GM12878 (cell line): ENCODE results near the gene TAF6L. TPM values are rescaled to one million over a fixed set of nuclear protein-coding genes. Genes with fewer than 3 reads are reported as not detected.

Experiments
- BCL11A ChIP-seq: IDR thresholded peaks from 2 replicates; pipeline ENCODE4 v1.6.1; 2011; ENCODE audit warnings: low read depth, low read length
- CBFB ChIP-seq: IDR thresholded peaks from 2 replicates; pipeline ENCODE4 v1.6.1; 2016; ENCODE audit warnings: antibody characterized with exemption, low read depth
- FOS ChIP-seq: IDR thresholded peaks from 3 replicates; pipeline ENCODE4 v1.6.1; 2011; ENCODE audit warnings: borderline replicate concordance; ENCODE audit not compliant: insufficient read length; ENCODE audit errors: extremely low read depth
- HCFC1 ChIP-seq: fragments of 150-350 bp; IDR thresholded peaks from 2 replicates; pipeline ENCODE4 v1.6.1; 2014; ENCODE audit warnings: low read length
- IKZF2 ChIP-seq, 2 experiments: fragments of 450-650 bp; IDR thresholded peaks; 2 replicates each; pipeline ENCODE4 v1.6.1; 2017; ENCODE audit warnings: mild to moderate bottlenecking in 2 of 2, moderate library complexity in 2 of 2
- JUND ChIP-seq: IDR thresholded peaks from 2 replicates; pipeline ENCODE4 v1.6.1; 2012; ENCODE audit warnings: low read depth, mild to moderate bottlenecking, low read length, improper control_type of control experiment, moderate library complexity
- MAX ChIP-seq: IDR thresholded peaks from 2 replicates; pipeline ENCODE4 v1.6.1; 2012; ENCODE audit warnings: low read depth, low read length, improper control_type of control experiment
- MEF2B ChIP-seq: fragments of 450-650 bp; IDR thresholded peaks from 2 replicates; pipeline ENCODE4 v1.6.1; 2018; ENCODE audit warnings: mild to moderate bottlenecking, moderate library complexity; ENCODE audit not compliant: partially characterized antibody, poor library complexity, severe bottlenecking
- NRF1 ChIP-seq: conservative IDR thresholded peaks from 2 replicates; pipeline ENCODE4 v1.6.1; 2011; ENCODE audit warnings: mild to moderate bottlenecking, low read depth, low read length, improper control_type of control experiment
- RAD21 ChIP-seq: IDR thresholded peaks from 2 replicates; pipeline ENCODE4 v1.6.1; 2011; ENCODE audit warnings: mild to moderate bottlenecking, low read depth, low read length, moderate library complexity; ENCODE audit not compliant: insufficient read depth
- RCOR1 ChIP-seq: conservative IDR thresholded peaks from 2 replicates; pipeline ENCODE4 v1.6.1; 2012; ENCODE audit warnings: low read depth, low read length, improper control_type of control experiment
- RUNX3 ChIP-seq: IDR thresholded peaks from 2 replicates; pipeline ENCODE4 v1.6.1; 2012; ENCODE audit warnings: low read length, inconsistent platforms
- SMAD1 ChIP-seq: fragments of 450-650 bp; IDR thresholded peaks from 2 replicates; pipeline ENCODE4 v1.6.1; 2018; ENCODE audit warnings: mild to moderate bottlenecking, low read depth; ENCODE audit not compliant: partially characterized antibody
- SMARCA5 ChIP-seq: fragments of 450-650 bp; IDR thresholded peaks from 2 replicates; pipeline ENCODE4 v1.6.1; 2017; ENCODE audit warnings: mild to moderate bottlenecking
- SMC3 ChIP-seq: IDR thresholded peaks from 2 replicates; pipeline ENCODE4 v1.6.1; 2011; ENCODE audit warnings: low read length, improper control_type of control experiment, borderline replicate concordance
- SP1 ChIP-seq: IDR thresholded peaks from one replicate; pipeline ENCODE4 v1.6.1; 2011; ENCODE audit warnings: low read depth, low read length
- STAT3 ChIP-seq: IDR thresholded peaks from 2 replicates; pipeline ENCODE4 v1.6.1; 2011; ENCODE audit warnings: low read depth, low read length, improper control_type of control experiment
- TARDBP ChIP-seq: IDR thresholded peaks from 2 replicates; pipeline ENCODE4 v1.6.1; 2016; ENCODE audit warnings: borderline replicate concordance
- TBL1XR1 ChIP-seq: IDR thresholded peaks from 2 replicates; pipeline ENCODE4 v1.6.1; 2012; ENCODE audit warnings: low read depth, low read length, improper control_type of control experiment
- YBX1 ChIP-seq: fragments of 450-650 bp; IDR thresholded peaks from 2 replicates; pipeline ENCODE4 v1.6.1; 2016; ENCODE audit warnings: antibody characterized with exemption
- ZBTB4 ChIP-seq: fragments of 450-650 bp; formaldehyde crosslinking; IDR thresholded peaks from 2 replicates; pipeline ENCODE4 v1.4.0; 2022; ENCODE audit warnings: mild to moderate bottlenecking, moderate library complexity
- ZNF207 ChIP-seq: fragments of 450-650 bp; IDR thresholded peaks from 2 replicates; pipeline ENCODE4 v1.6.1; 2014; ENCODE audit warnings: antibody characterized with exemption, mild to moderate bottlenecking, borderline replicate concordance
- ZNF24 ChIP-seq: fragments of 450-650 bp; IDR thresholded peaks from 2 replicates; pipeline ENCODE4 v1.6.1; 2017; ENCODE audit warnings: antibody characterized with exemption, mild to moderate bottlenecking
- polyA plus RNA-seq, 11 experiments: library from polyadenylated mRNA; depleted of rRNA in 4 of 11; unstranded in 6 of 11; stranded (reverse) in 5 of 11; fragments of >200 nt; fragmentation: Nextera tagmentation in 4 of 11; fragmentation: Illumina TruSeq in 1 of 11; extraction: Ambion mirVana in 4 of 11; extraction: Trizol in 1 of 11; gene quantifications; 1 replicate in 1 of 11; 2 replicates in 10 of 11; pipeline versions ENCODE4 v1.2.1 to v1.2.3, GENCODE V29; 2011 to 2016; ENCODE audit warnings: inconsistent platforms in 2 of 11, missing spikeins in 2 of 11, low read depth in 1 of 11
- total RNA-seq, 4 experiments: library from RNA; depleted of rRNA in 3 of 4; stranded (reverse); fragments of >200 nt in 3 of 4; fragmentation: Illumina TruSeq in 1 of 4; extraction: Trizol in 1 of 4; gene quantifications; 2 replicates each; pipeline versions ENCODE4 v1.2.1 to v1.2.3, GENCODE V29; 2013 to 2021
- TF ChIP-seq, protein P1 (sequence below): fragments of 450-650 bp; IDR thresholded peaks from 2 replicates; pipeline ENCODE4 v1.6.1; 2017; ENCODE audit warnings: low read depth, mild to moderate bottlenecking, moderate library complexity
- TF ChIP-seq, protein P2 (sequence below): fragments of 450-650 bp; IDR thresholded peaks from 2 replicates; pipeline ENCODE4 v1.6.1; 2018; ENCODE audit warnings: borderline replicate concordance, mild to moderate bottlenecking; ENCODE audit not compliant: partially characterized antibody

The TAF6L gene
- total and polyA plus RNA-seq, 10 of the 15 experiments (the other 5 are each of a cell fraction or from before 2014, with no cell fraction given), result 0.15 to 35.6 (median 19.0) TPM

DNA sequence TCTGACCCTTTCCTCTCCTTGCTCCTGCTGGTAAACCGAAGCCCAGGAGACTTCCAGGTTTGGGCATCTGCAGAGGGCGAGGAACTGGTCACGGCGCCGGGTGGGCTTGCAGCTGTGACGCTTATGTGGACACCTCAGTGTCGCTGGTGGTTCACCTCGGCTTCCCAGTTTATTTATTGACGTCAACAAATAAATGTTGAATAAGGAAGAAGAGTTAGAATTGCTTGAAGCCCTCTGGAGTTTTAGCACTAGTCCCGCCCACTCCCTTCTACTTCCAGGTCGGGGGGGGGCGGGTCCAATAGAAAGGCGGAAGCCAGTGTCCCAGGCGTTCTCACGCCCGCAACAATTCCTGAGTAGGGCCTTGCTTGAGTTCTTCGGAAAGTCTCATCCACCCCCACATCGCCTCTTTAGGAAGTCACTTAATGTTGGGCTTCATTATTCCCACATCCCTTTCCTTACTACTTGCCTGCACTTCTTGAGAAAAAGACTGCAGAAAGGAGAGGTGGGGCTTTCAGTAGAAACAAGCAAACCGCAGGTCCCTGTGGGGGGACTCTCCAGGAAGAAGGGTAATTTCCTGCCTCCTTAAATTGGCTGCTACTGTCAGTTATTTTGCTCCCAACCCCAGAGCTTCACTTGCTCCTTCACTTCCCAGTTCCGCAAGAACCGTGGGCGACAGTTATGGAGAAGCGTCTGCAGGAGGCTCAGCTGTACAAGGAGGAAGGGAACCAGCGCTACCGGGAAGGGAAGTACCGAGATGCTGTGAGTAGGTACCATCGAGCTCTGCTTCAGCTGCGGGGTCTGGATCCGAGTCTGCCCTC lies 42.8 kb upstream of the TAF6L start, which contains the start of gene TTC9C (continued):
- TF ChIP-seq MAX, result no peak
- peak; percentile 84 for TF ChIP-seq MEF2B
- TF ChIP-seq HCFC1, result peak; percentile 63
- TF ChIP-seq TARDBP, result no peak
- no peak for TF ChIP-seq RAD21
- no peak for TF ChIP-seq ZNF207
- no peak for TF ChIP-seq YBX1
- no peak for TF ChIP-seq ZBTB4 (CRISPR knock-in tag)
- no peak for TF ChIP-seq SP1
- peak; percentile 46 for TF ChIP-seq SMAD1
- TF ChIP-seq NRF1, result no peak
- no peak for TF ChIP-seq JUND
- 0 out of 2 replicates have a peak, but pooled peaks have one; percentile 29 for TF ChIP-seq RCOR1
- no peak for TF ChIP-seq ZNF24
- TF ChIP-seq, protein P1, sequence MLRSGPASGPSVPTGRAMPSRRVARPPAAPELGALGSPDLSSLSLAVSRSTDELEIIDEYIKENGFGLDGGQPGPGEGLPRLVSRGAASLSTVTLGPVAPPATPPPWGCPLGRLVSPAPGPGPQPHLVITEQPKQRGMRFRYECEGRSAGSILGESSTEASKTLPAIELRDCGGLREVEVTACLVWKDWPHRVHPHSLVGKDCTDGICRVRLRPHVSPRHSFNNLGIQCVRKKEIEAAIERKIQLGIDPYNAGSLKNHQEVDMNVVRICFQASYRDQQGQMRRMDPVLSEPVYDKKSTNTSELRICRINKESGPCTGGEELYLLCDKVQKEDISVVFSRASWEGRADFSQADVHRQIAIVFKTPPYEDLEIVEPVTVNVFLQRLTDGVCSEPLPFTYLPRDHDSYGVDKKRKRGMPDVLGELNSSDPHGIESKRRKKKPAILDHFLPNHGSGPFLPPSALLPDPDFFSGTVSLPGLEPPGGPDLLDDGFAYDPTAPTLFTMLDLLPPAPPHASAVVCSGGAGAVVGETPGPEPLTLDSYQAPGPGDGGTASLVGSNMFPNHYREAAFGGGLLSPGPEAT, result peak; percentile 92
- no peak for TF ChIP-seq STAT3
- TF ChIP-seq CBFB, result peak; percentile 76; the same call in 1 of the 2 replicates
- TF ChIP-seq SMC3, result no peak
- peak; percentile 5; the same call in 1 of the 2 replicates for TF ChIP-seq TBL1XR1
- no peak for TF ChIP-seq FOS
- peak; percentile 95 for TF ChIP-seq SMARCA5
- TF ChIP-seq BCL11A, result no peak
- TF ChIP-seq IKZF2 (IDR thresholded peaks at IDR 0.05), result peak; percentile 82 to 89
- TF ChIP-seq, protein P2, sequence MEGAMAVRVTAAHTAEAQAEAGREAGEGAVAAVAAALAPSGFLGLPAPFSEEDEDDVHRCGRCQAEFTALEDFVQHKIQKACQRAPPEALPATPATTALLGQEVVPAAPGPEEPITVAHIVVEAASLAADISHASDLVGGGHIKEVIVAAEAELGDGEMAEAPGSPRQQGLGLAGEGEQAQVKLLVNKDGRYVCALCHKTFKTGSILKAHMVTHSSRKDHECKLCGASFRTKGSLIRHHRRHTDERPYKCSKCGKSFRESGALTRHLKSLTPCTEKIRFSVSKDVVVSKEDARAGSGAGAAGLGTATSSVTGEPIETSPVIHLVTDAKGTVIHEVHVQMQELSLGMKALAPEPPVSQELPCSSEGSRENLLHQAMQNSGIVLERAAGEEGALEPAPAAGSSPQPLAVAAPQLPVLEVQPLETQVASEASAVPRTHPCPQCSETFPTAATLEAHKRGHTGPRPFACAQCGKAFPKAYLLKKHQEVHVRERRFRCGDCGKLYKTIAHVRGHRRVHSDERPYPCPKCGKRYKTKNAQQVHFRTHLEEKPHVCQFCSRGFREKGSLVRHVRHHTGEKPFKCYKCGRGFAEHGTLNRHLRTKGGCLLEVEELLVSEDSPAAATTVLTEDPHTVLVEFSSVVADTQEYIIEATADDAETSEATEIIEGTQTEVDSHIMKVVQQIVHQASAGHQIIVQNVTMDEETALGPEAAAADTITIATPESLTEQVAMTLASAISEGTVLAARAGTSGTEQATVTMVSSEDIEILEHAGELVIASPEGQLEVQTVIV, result no peak
- peak; percentile 92 for TF ChIP-seq RUNX3
